Measurements from ENCODE around the gene SLC5A1. TPM values are rescaled to one million over a fixed set of nuclear protein-coding genes. Genes with fewer than 3 reads are reported as not detected.

The SLC5A1 gene
- total and polyA plus RNA-seq, 2 of the 13 experiments (the other 11 are each of a cell fraction or from before 2014, with no cell fraction given), result not detected

GRCh38 chr22:32076761-32077084 is 33.7 kb downstream of the SLC5A1 start:
- Histone ChIP-seq H3K27ac (ENCODE audit: extremely low read length, insufficient read depth, low read length) (no peak overlapping the region), H4K20me1 (ENCODE audit: insufficient read depth, low read length) (no peaks in the 10 kb centered on the region), H3K9ac (ENCODE audit: insufficient read depth, low read depth, low read length) (no peak overlapping the region), H3K9me3 (ENCODE audit: low read length) (no peaks in the 10 kb centered on the region), H2AFZ (ENCODE audit: low read length) (no peak overlapping the region), H3K4me3 (replicated peaks in 1 of 3; ENCODE audit: insufficient read depth in 1 of 3, low read depth in 2 of 3, low read length in 3 of 3) (no peak overlapping the region), H3K36me3 (replicated peaks in 1 of 2; ENCODE audit: control insufficient read depth in 1 of 2, insufficient read depth in 2 of 2, low read length in 2 of 2) (no peaks in the 10 kb centered on the region), H3K27me3 (ENCODE audit: control insufficient read depth in 1 of 2, insufficient read depth in 2 of 2, low read length in 2 of 2) (peaks cover 0 to 16% of the 10 kb centered on the region in 2 experiments; a peak in 1 of 5 replicates), H3K4me1 (ENCODE audit: insufficient read depth, low read length) (peaks cover 10% of the 10 kb centered on the region), H3K79me2 (ENCODE audit: insufficient read depth, low read length) (no peaks in the 10 kb centered on the region), H3K4me2 (ENCODE audit: low read depth, low read length) (no peak overlapping the region)
- no peak for FAIRE-seq
- no peak for DNase-seq (ENCODE audit: low spot score)
- 7% methylated on average over 6 of the region's 6 CpGs for WGBS (ENCODE audit: low lambda C conversion rate)
- in situ Hi-C loops (cut with HindIII; ENCODE audit: extremely low pct_ligation_motif_present, low pct_unique_long_range_greater_than_20kb) (loop anchor here (25.0 kb wide), 1 partner anchor 414 kb away; the partner anchor contains the start of gene PISD), intact Hi-C loops (cut with micrococcal nuclease; ENCODE audit: unreplicated experiment) (no loop called here)
- ChIA-PET POLR2A (no interaction called here), CTCF (ENCODE audit: low intra/inter-chr PET ratio, low total read pairs) (no interaction called here)
- TF ChIP-seq PRMT3 (CRISPR knock-in tag; IDR thresholded peaks at IDR 0.05; ENCODE audit: borderline replicate concordance, low read depth), result no peak
- no peak for TF ChIP-seq ZNF605 (CRISPR knock-in tag; IDR thresholded peaks at IDR 0.05)
- no TSS peak for BruUV-seq (replicated peaks)
- no peak for ATAC-seq

DNA sequence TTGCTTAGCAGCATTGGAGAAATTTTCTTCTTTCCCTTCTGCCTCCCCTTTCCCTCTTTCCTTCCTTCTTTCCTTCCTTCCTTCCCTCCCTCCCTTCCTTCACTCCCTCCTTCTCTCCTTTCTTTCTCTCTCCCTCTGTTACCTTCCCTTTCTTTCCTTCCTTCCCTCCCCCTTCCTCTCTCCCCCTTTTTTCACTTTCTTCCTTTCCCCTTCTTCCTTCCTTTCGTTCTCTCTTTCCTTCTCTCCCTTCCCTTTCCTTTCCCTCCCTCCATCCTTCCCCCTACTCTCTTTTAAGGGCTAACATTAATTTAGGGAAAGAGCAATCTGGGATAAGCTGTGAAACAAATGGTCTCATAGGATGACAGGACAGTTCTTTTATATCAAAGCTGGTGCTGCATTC is 34.1 kb downstream of the SLC5A1 start:
- BruUV-seq (replicated peaks), result no TSS peak
- Histone ChIP-seq H4K20me1 (ENCODE audit: insufficient read depth, low read length) (no peaks in the 10 kb centered on the region), H3K79me2 (ENCODE audit: insufficient read depth, low read length) (no peaks in the 10 kb centered on the region), H3K9me3 (ENCODE audit: low read length) (no peaks in the 10 kb centered on the region), H3K4me3 (replicated peaks in 1 of 3; ENCODE audit: insufficient read depth in 1 of 3, low read depth in 2 of 3, low read length in 3 of 3) (no peak overlapping the region), H3K4me2 (ENCODE audit: low read depth, low read length) (no peak overlapping the region), H2AFZ (ENCODE audit: low read length) (no peak overlapping the region), H3K27ac (ENCODE audit: extremely low read length, insufficient read depth, low read length) (no peak overlapping the region), H3K9ac (ENCODE audit: insufficient read depth, low read depth, low read length) (no peak overlapping the region), H3K27me3 (ENCODE audit: control insufficient read depth in 1 of 2, insufficient read depth in 2 of 2, low read length in 2 of 2) (peaks cover 0 to 16% of the 10 kb centered on the region in 2 experiments; a peak in 1 of 5 replicates), H3K36me3 (replicated peaks in 1 of 2; ENCODE audit: control insufficient read depth in 1 of 2, insufficient read depth in 2 of 2, low read length in 2 of 2) (no peaks in the 10 kb centered on the region), H3K4me1 (ENCODE audit: insufficient read depth, low read length) (peaks cover 10% of the 10 kb centered on the region)
- ATAC-seq (no peak), FAIRE-seq (no peak), DNase-seq (ENCODE audit: low spot score) (no peak)
- intact Hi-C loops (cut with micrococcal nuclease; ENCODE audit: unreplicated experiment) (no loop called here), in situ Hi-C loops (cut with HindIII; ENCODE audit: extremely low pct_ligation_motif_present, low pct_unique_long_range_greater_than_20kb) (loop anchor here (25.0 kb wide), 1 partner anchor 415 kb away; the partner anchor contains the start of gene PISD)
- TF ChIP-seq ZNF143 (CRISPR knock-in tag; IDR thresholded peaks at IDR 0.05) (no peak), HNRNPK (IDR thresholded peaks at IDR 0.05; ENCODE audit: low read depth, low read length, poor library complexity, severe bottlenecking) (peak; percentile 80), PCBP2 (optimal IDR thresholded peaks at IDR 0.05; ENCODE audit: low read depth, low read length, poor library complexity, severe bottlenecking) (peak; percentile 29), ZNF577 (CRISPR knock-in tag; IDR thresholded peaks at IDR 0.05; ENCODE audit: borderline replicate concordance, low read depth) (no peak), BHLHE40 (IDR thresholded peaks at IDR 0.05; ENCODE audit: low read length) (no peak), SIN3A (IDR thresholded peaks at IDR 0.05; ENCODE audit: borderline replicate concordance, low read depth, low read length) (no peak), BORCS8-MEF2B (CRISPR knock-in tag; IDR thresholded peaks at IDR 0.05) (no peak), ZNF44 (CRISPR knock-in tag; IDR thresholded peaks at IDR 0.05) (no peak), ZMYM4 (CRISPR knock-in tag; IDR thresholded peaks at IDR 0.05) (no peak), ZNF850 (CRISPR knock-in tag; conservative IDR thresholded peaks at IDR 0.05) (no peak)
- TF ChIP-seq, protein P1, sequence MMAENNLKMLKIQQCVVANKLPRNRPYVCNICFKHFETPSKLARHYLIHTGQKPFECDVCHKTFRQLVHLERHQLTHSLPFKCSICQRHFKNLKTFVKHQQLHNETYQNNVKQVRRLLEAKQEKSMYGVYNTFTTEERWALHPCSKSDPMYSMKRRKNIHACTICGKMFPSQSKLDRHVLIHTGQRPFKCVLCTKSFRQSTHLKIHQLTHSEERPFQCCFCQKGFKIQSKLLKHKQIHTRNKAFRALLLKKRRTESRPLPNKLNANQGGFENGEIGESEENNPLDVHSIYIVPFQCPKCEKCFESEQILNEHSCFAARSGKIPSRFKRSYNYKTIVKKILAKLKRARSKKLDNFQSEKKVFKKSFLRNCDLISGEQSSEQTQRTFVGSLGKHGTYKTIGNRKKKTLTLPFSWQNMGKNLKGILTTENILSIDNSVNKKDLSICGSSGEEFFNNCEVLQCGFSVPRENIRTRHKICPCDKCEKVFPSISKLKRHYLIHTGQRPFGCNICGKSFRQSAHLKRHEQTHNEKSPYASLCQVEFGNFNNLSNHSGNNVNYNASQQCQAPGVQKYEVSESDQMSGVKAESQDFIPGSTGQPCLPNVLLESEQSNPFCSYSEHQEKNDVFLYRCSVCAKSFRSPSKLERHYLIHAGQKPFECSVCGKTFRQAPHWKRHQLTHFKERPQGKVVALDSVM (CRISPR knock-in tag; IDR thresholded peaks at IDR 0.05), result no peak
- 30% methylated on average over 1 of the region's 1 CpG for WGBS (ENCODE audit: low lambda C conversion rate)
- ChIA-PET POLR2A (no interaction called here), CTCF (ENCODE audit: low intra/inter-chr PET ratio, low total read pairs) (no interaction called here)

Data from HepG2 (cell line).